Endothelial cell of umbilical vein (primary cell): ENCODE results near the gene RPL18. TPM values are rescaled to one million over a fixed set of nuclear protein-coding genes. Genes with fewer than 3 reads are reported as not detected.

Experiments used
- BruUV-seq: library from RNA; stranded (reverse); fragments of 400-500 nt; replicated peaks from 2 replicates; lab custom pipeline; 2021; lab: Mats Ljungman, UMichigan
- CTCF ChIA-PET: fragments of 300-600, 350-600 bp; sonication (Branson Sonifier 250); formaldehyde crosslinking; loops from one replicate; lab custom pipeline; 2021; ENCODE audit warnings: antibody characterized with exemption, inconsistent platforms; lab: Charles Lee
- POLR2A ChIA-PET: fragments of 300-600, 350-600 bp; sonication (Branson Sonifier 250); formaldehyde crosslinking; loops from one replicate; lab custom pipeline; 2021; ENCODE audit warnings: antibody characterized with exemption, inconsistent platforms; lab: Charles Lee
- DNase-seq: peaks from one replicate; pipeline ENCODE4 v3.0.0-alpha.2; 2011; ENCODE audit warnings: low read depth, low spot score
- FAIRE-seq: peaks from 2 replicates; lab custom pipeline; 2011; peaks lifted over from hg19 to GRCh38; lab: Jason Lieb, UNC
- H2AFZ ChIP-seq: 2 replicates; pipeline ENCODE4 v1.6.0; 2012; ENCODE audit warnings: low read depth, low read length, control low read depth, inconsistent platforms
- H3K27ac ChIP-seq: 2 replicates; pipeline ENCODE4 v1.5.1; 2011; ENCODE audit warnings: low read depth, mild to moderate bottlenecking, control low read depth, low read length, moderate library complexity; ENCODE audit not compliant: insufficient read depth
- H3K27me3 ChIP-seq, 2 experiments: 2 replicates each; pipeline versions ENCODE4 v1.6.0 to v1.6.1; 2011; ENCODE audit warnings: low read length in 2 of 2, mixed read lengths in 1 of 2; ENCODE audit not compliant: control insufficient read depth in 2 of 2, insufficient read depth in 2 of 2
- H3K36me3 ChIP-seq, 2 experiments: 2 replicates in 1 of 2; 3 replicates in 1 of 2; pipeline ENCODE4 v1.5.1; 2011; ENCODE audit warnings: low read length in 2 of 2, mild to moderate bottlenecking in 1 of 2, moderate library complexity in 1 of 2; ENCODE audit not compliant: control insufficient read depth in 2 of 2, insufficient read depth in 2 of 2; ENCODE audit errors: extremely low read depth in 1 of 2
- H3K4me1 ChIP-seq: 3 replicates; pipeline ENCODE4 v1.5.1; 2011; ENCODE audit warnings: mild to moderate bottlenecking, low read length; ENCODE audit not compliant: control insufficient read depth, insufficient read depth; ENCODE audit errors: extremely low read depth
- H3K4me2 ChIP-seq: 2 replicates; pipeline ENCODE4 v1.6.1; 2011; ENCODE audit warnings: low read length, control low read depth, mixed read lengths; ENCODE audit not compliant: insufficient read depth
- H3K4me3 ChIP-seq, 3 experiments: fragments of 200-600 bp in 1 of 3; sonication (generic), shearing (Covaris generic) in 1 of 3; replicated peaks in 1 of 3; 2 replicates each; pipeline ENCODE4 v1.5.1; 2011 to 2016; ENCODE audit warnings: control low read depth in 3 of 3, low read length in 3 of 3, mild to moderate bottlenecking in 2 of 3, inconsistent platforms in 1 of 3, low read depth in 1 of 3, moderate library complexity in 1 of 3; ENCODE audit not compliant: insufficient read depth in 1 of 3
- H3K79me2 ChIP-seq: 2 replicates; pipeline ENCODE4 v1.6.0; 2012; ENCODE audit warnings: low read length, inconsistent platforms; ENCODE audit not compliant: control insufficient read depth, insufficient read depth
- H3K9ac ChIP-seq: replicated peaks from 2 replicates; pipeline ENCODE3; 2011; ENCODE audit warnings: low read length, control low read depth; ENCODE audit not compliant: insufficient read depth; ENCODE audit errors: extremely low read depth
- H3K9me1 ChIP-seq: replicated peaks from 3 replicates; pipeline ENCODE4 v1.6.0; 2011; ENCODE audit warnings: mild to moderate bottlenecking, low read length; ENCODE audit not compliant: control insufficient read depth, insufficient read depth; ENCODE audit errors: extremely low read depth
- H3K9me3 ChIP-seq: replicated peaks from 2 replicates; pipeline ENCODE4 v1.5.1; 2012; ENCODE audit warnings: low read length, inconsistent platforms; ENCODE audit not compliant: control insufficient read depth, insufficient read depth
- H4K20me1 ChIP-seq: replicated peaks from 2 replicates; pipeline ENCODE3; 2011; ENCODE audit warnings: mild to moderate bottlenecking, low read length; ENCODE audit not compliant: control insufficient read depth, insufficient read depth; ENCODE audit errors: extremely low read depth
- CTCF ChIP-seq, 2 donors: IDR thresholded peaks; 1 replicate in 1 of 2; 2 replicates in 1 of 2; pipeline ENCODE4 v1.5.1; 2011; ENCODE audit warnings: low read length in 2 of 2, mild to moderate bottlenecking in 2 of 2, moderate library complexity in 2 of 2, control low read depth in 1 of 2, inconsistent platforms in 1 of 2, low read depth in 1 of 2; ENCODE audit not compliant: insufficient read depth in 1 of 2; ENCODE audit errors: extremely low read depth in 1 of 2
- EZH2 ChIP-seq: IDR thresholded peaks from 2 replicates; pipeline ENCODE4 v1.6.1; 2012; ENCODE audit warnings: borderline replicate concordance, low read depth, mild to moderate bottlenecking, moderate library complexity, low read length, inconsistent platforms; ENCODE audit not compliant: severe bottlenecking
- GATA2 ChIP-seq: IDR thresholded peaks from 2 replicates; pipeline ENCODE4 v1.7.0; 2011; ENCODE audit warnings: low read depth, mild to moderate bottlenecking, moderate library complexity, mixed read lengths, low read length; ENCODE audit not compliant: insufficient read length, insufficient read depth
- JUN ChIP-seq: IDR thresholded peaks from 2 replicates; pipeline ENCODE4 v1.6.1; 2011; ENCODE audit warnings: borderline replicate concordance, low read depth; ENCODE audit not compliant: insufficient read length, insufficient read depth
- MAX ChIP-seq: IDR thresholded peaks from 2 replicates; pipeline ENCODE4 v1.6.1; 2011; ENCODE audit not compliant: insufficient read depth, insufficient read length
- POLR2A ChIP-seq: IDR thresholded peaks from 2 replicates; pipeline ENCODE4 v1.6.1; 2012; ENCODE audit warnings: low read depth, mild to moderate bottlenecking, control low read depth, low read length
- POLR2AphosphoS5 ChIP-seq: IDR thresholded peaks from 2 replicates; pipeline ENCODE4 v1.6.1; 2012; ENCODE audit warnings: low read depth, mild to moderate bottlenecking, control low read depth, low read length, moderate library complexity; ENCODE audit not compliant: insufficient read depth
- dilution Hi-C: fragments of 300-500 bp; cut with MboI; formaldehyde crosslinking; loops from one replicate; pipeline ENCODE4 v1.15.0; 2019; ENCODE audit warnings: low sequenced_read_pairs; ENCODE audit not compliant: extremely low pct_ligation_motif_present
- intact Hi-C: fragments of 100-400 bp; cut with micrococcal nuclease; formaldehyde crosslinking; loops from one replicate; pipeline ENCODE4 v1.10.0; 2022
- polyA plus RNA-seq, 4 experiments: library from polyadenylated mRNA; depleted of rRNA in 3 of 4; stranded (reverse) in 3 of 4; unstranded in 1 of 4; fragments of >200 nt; gene quantifications; 2 replicates each; pipeline versions ENCODE4 v1.2.1 to v1.2.3, GENCODE V29; 2011 to 2012; ENCODE audit warnings: missing spikeins in 1 of 4
- total RNA-seq: library from RNA; stranded (reverse); gene quantifications from 2 replicates; pipeline ENCODE4 v1.2.3, GENCODE V29; 2021

The RPL18 gene
- total and polyA plus RNA-seq, 2 donors (not counting 3 experiments of a cell fraction or from before 2014, with no cell fraction given), result 1,407 to 2,154 TPM

- Histone ChIP-seq H3K27me3 (no peaks in the 10 kb centered on the region), H3K4me3 (no peak overlapping the region), H3K27ac (no peak overlapping the region), H4K20me1 (no peaks in the 10 kb centered on the region), H2AFZ (no peak overlapping the region), H3K9me1 (no peaks in the 10 kb centered on the region), H3K9ac (no peak overlapping the region), H3K4me2 (no peak overlapping the region), H3K36me3 (no peaks in the 10 kb centered on the region), H3K4me1 (peaks cover 2% of the 10 kb centered on the region), H3K79me2 (no peaks in the 10 kb centered on the region), H3K9me3 (no peaks in the 10 kb centered on the region)
- no peak for TF ChIP-seq POLR2AphosphoS5
- no peak for TF ChIP-seq MAX
- TF ChIP-seq GATA2, result no peak
- no peak for TF ChIP-seq EZH2
- TF ChIP-seq JUN, result no peak
- no peak for TF ChIP-seq POLR2A
- TF ChIP-seq CTCF (IDR thresholded peaks at IDR 0.05; ENCODE audit: extremely low read depth in 1 of 2, insufficient read depth in 1 of 2, low read depth in 1 of 2, low read length in 2 of 2), result no peak
- BruUV-seq, result no TSS peak
- CTCF ChIA-PET, result interaction anchor here (0.7 to 6.6 kb wide), 4 partner anchors 12 to 66 kb away, joined by 3 to 38 read pairs (median 3); no protein-coding TSS in a partner anchor
- dilution Hi-C loops, result no loop called here
- POLR2A ChIA-PET, result no interaction called here
- FAIRE-seq, result no peak
- DNase-seq, result no peak
- intact Hi-C loops, result loop anchor here (5.0 kb wide), 1 partner anchor 404 kb away; no protein-coding TSS in a partner anchor
Measured at GRCh38 chr19:48571378-48572162, 47.4 kb downstream of the RPL18 start.
